ENCODE results near the gene DAND5. TPM values are rescaled to one million over a fixed set of nuclear protein-coding genes. Genes with fewer than 3 reads are reported as not detected.

DAND5 gene
- total RNA-seq, 1 experiment from 2014 or later, result 0.17 TPM

DNA sequence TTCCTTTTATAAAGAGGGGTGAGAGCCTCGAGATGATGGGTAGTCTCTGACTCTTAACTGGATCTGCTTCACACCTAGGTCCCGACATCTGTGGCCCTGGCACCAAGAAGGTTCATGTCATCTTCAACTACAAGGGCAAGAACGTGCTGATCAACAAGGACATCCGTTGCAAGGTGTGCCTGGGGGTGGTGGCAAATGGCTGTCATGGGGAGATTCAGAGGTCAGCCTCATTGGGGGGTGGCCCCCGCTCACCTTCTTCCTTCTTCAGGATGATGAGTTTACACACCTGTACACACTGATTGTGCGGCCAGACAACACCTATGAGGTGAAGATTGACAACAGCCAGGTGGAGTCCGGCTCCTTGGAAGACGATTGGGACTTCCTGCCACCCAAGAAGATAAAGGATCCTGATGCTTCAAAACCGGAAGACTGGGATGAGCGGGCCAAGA is 29.4 kb upstream of the DAND5 start:
- peaks cover 32% of the 10 kb centered on the region for H3K4me1 ChIP-seq (ENCODE audit: insufficient read depth, low read length, poor library complexity, severe bottlenecking)
- peaks cover 62% of the 10 kb centered on the region for H3K36me3 ChIP-seq (ENCODE audit: insufficient read depth, low read length, poor library complexity, severe bottlenecking)
- peak overlapping the region; percentile 95 for H3K27ac ChIP-seq (ENCODE audit: low read depth, low read length, poor library complexity, severe bottlenecking)
- TF ChIP-seq EZH2 (IDR thresholded peaks at IDR 0.05; ENCODE audit: borderline replicate concordance, low read depth, low read length, poor library complexity, severe bottlenecking) (no peak), CTCF (conservative IDR thresholded peaks at IDR 0.05; ENCODE audit: low read depth, low read length) (no peak)
- ChIA-PET CTCF (no interaction called here), POLR2A (ENCODE audit: low non-redundant PET) (no interaction called here)
- intact Hi-C loops (cut with micrococcal nuclease; ENCODE audit: unreplicated experiment), result no loop called here
- no TSS peak for BruUV-seq (replicated peaks)
- H3K4me3 ChIP-seq (ENCODE audit: low read depth, low read length, poor library complexity, severe bottlenecking), result peak overlapping the region; percentile 91
- H3K27me3 ChIP-seq (replicated peaks; ENCODE audit: insufficient read depth, low read depth, low read length, poor library complexity), result no peaks in the 10 kb centered on the region
- no peaks in the 10 kb centered on the region for H3K9me3 ChIP-seq (ENCODE audit: low read depth, low read length, poor library complexity, severe bottlenecking)
- no peak for DNase-seq (ENCODE audit: low spot score)

DNA sequence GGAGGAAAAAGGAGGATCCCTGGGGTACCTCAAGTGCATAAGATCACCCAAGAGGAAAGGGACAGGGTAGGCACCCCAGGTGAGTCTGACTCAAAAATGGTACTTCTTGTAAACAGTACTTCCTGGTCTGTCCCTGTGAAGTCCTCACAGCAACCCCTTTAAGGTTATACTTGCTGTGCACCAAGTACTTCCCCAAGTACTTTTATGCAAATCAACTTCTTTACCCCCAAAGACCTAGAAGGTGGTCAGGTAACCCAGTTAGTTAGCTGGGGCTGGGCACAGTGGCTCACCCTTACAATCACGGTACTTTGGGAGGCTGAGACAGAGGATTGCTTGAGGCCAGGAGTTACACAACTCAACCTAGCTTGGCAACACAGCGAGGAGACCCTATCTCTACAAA is 28.5 kb upstream of the DAND5 start:
- intact Hi-C loops (cut with micrococcal nuclease; ENCODE audit: unreplicated experiment), result no loop called here
- DNase-seq (ENCODE audit: low spot score), result no peak
- ChIA-PET POLR2A (ENCODE audit: low non-redundant PET) (no interaction called here), CTCF (no interaction called here)
- Histone ChIP-seq H3K27ac (ENCODE audit: low read depth, low read length, poor library complexity, severe bottlenecking) (peak overlapping the region; percentile 48), H3K36me3 (ENCODE audit: insufficient read depth, low read length, poor library complexity, severe bottlenecking) (peaks cover 66% of the 10 kb centered on the region), H3K4me1 (ENCODE audit: insufficient read depth, low read length, poor library complexity, severe bottlenecking) (peaks cover 32% of the 10 kb centered on the region), H3K4me3 (ENCODE audit: low read depth, low read length, poor library complexity, severe bottlenecking) (peak overlapping the region; percentile 91), H3K27me3 (replicated peaks; ENCODE audit: insufficient read depth, low read depth, low read length, poor library complexity) (no peaks in the 10 kb centered on the region), H3K9me3 (ENCODE audit: low read depth, low read length, poor library complexity, severe bottlenecking) (no peaks in the 10 kb centered on the region)
- BruUV-seq (replicated peaks), result no TSS peak
- no peak for TF ChIP-seq EZH2 (IDR thresholded peaks at IDR 0.05; ENCODE audit: borderline replicate concordance, low read depth, low read length, poor library complexity, severe bottlenecking)

GRCh38 chr19:12943437-12944044 is 25.8 kb upstream of the DAND5 start:
- Histone ChIP-seq H3K4me3 (ENCODE audit: low read depth, low read length, poor library complexity, severe bottlenecking) (no peak overlapping the region), H3K36me3 (ENCODE audit: insufficient read depth, low read length, poor library complexity, severe bottlenecking) (peaks cover 80% of the 10 kb centered on the region), H3K27ac (ENCODE audit: low read depth, low read length, poor library complexity, severe bottlenecking) (peak overlapping the region; percentile 46), H3K4me1 (ENCODE audit: insufficient read depth, low read length, poor library complexity, severe bottlenecking) (peaks cover 33% of the 10 kb centered on the region), H3K9me3 (ENCODE audit: low read depth, low read length, poor library complexity, severe bottlenecking) (no peaks in the 10 kb centered on the region), H3K27me3 (replicated peaks; ENCODE audit: insufficient read depth, low read depth, low read length, poor library complexity) (no peaks in the 10 kb centered on the region)
- DNase-seq (ENCODE audit: low spot score), result no peak
- ChIA-PET CTCF (interaction anchor here (0.6 kb wide), 1 partner anchor 29 kb away, joined by 6 read pairs; no protein-coding TSS in a partner anchor), POLR2A (ENCODE audit: low non-redundant PET) (interaction anchor here (0.6 to 0.7 kb wide), 2 partner anchors 241 to 828 kb away, joined by 14 read pairs; no protein-coding TSS in a partner anchor)
- intact Hi-C loops (cut with micrococcal nuclease; ENCODE audit: unreplicated experiment), result no loop called here
- BruUV-seq (replicated peaks), result no TSS peak
- TF ChIP-seq EZH2 (IDR thresholded peaks at IDR 0.05; ENCODE audit: borderline replicate concordance, low read depth, low read length, poor library complexity, severe bottlenecking) (no peak), CTCF (conservative IDR thresholded peaks at IDR 0.05; ENCODE audit: low read depth, low read length) (no peak)

Data from A673 (cell line).